Activated gamma-delta T cell (primary cell): Measurements from ENCODE around the gene ERMP1.
"Not testable (repeated sequence)": the region's sequence is repeated elsewhere in the genome, so short reads cannot be mapped to it uniquely, and the experiment has no call there.

Experiments
- DNase-seq: peaks from one replicate; lab custom pipeline; 2025; lab: John Stamatoyannopoulos, UW
- total RNA-seq, 2 donors: gene quantifications; one replicate each; lab custom pipeline; 2026; lab: John Stamatoyannopoulos, UW

Gene ERMP1
- total RNA-seq: 65.7 to 95.0 reads per million in 2 donors

GRCh38 chr9:5832538-5833529 lies at the start of gene ERMP1:
Gene ERMP1, minus strand, starts transcription at chr9:5833117. Its CDS starts 90 bp downstream, at chr9:5833027.
- DNase-seq: peak; percentile 76

GRCh38 chr9:5882244-5883012 lies 49.5 kb upstream of the ERMP1 start:
- DNase-seq: not testable (repeated sequence)

- no peak for DNase-seq
These were observed 46.7 kb upstream of the ERMP1 start for GRCh38 chr9:5879419-5880181.

GRCh38 chr9:5876711-5877110 lies 43.8 kb upstream of the ERMP1 start:
- DNase-seq: no peak

- DNase-seq: no peak
These were observed 43.1 kb upstream of the ERMP1 start for GRCh38 chr9:5876026-5876425.

- DNase-seq: no peak
These were observed 41.1 kb upstream of the ERMP1 start for GRCh38 chr9:5874048-5874447.

- no peak for DNase-seq
These were observed 40.5 kb upstream of the ERMP1 start for GRCh38 chr9:5873439-5873838.

- DNase-seq: no peak
These were observed 39.6 kb upstream of the ERMP1 start for GRCh38 chr9:5872511-5872910.

- no peak for DNase-seq
These were observed 38.9 kb upstream of the ERMP1 start for GRCh38 chr9:5871785-5872184.

- no peak for DNase-seq
These were observed 37.8 kb upstream of the ERMP1 start for GRCh38 chr9:5870691-5871090.

- DNase-seq: no peak
These were observed 37.1 kb upstream of the ERMP1 start for GRCh38 chr9:5870020-5870339.

GRCh38 chr9:5869315-5870019 lies 36.5 kb upstream of the ERMP1 start:
- DNase-seq: no peak

- DNase-seq: no peak
These were observed 35.3 kb upstream of the ERMP1 start for GRCh38 chr9:5868235-5868634.

- DNase-seq: no peak
These were observed 33.8 kb upstream of the ERMP1 start for GRCh38 chr9:5866685-5867084.

GRCh38 chr9:5866272-5866671 lies 33.4 kb upstream of the ERMP1 start:
- no peak for DNase-seq

- DNase-seq: no peak
These were observed 31.5 kb upstream of the ERMP1 start for GRCh38 chr9:5864446-5864845.

GRCh38 chr9:5863092-5863746 lies 30.3 kb upstream of the ERMP1 start:
- DNase-seq: no peak

GRCh38 chr9:5858833-5859232 lies 25.9 kb upstream of the ERMP1 start:
- DNase-seq: no peak

- DNase-seq: no peak
These were observed 25.0 kb upstream of the ERMP1 start for GRCh38 chr9:5857928-5858327.

GRCh38 chr9:5854063-5854790 lies 21.3 kb upstream of the ERMP1 start:
- DNase-seq: no peak
